Activated B cell treated with CpG ODN at 0.5 μM for 24 hours (primary cell): ENCODE results near the gene ST8SIA1. TPM values are rescaled to one million over a fixed set of nuclear protein-coding genes. Genes with fewer than 3 reads are reported as not detected.
A peak's percentile ranks its signal among the peaks of the same experiment; 100 is the strongest.

Source experiments
- ATAC-seq: fragments of 200-7000 bp; cut with Tn5 transposase; one replicate; pipeline ENCODE4 v1.10.0; 2021; ENCODE audit warnings: low read depth, mild to moderate bottlenecking, moderate library complexity
- CTCF ChIA-PET: fragments of 350-600 bp; sonication (Branson Sonifier 250); formaldehyde crosslinking; loops from one replicate; lab custom pipeline; 2021; ENCODE audit warnings: antibody characterized with exemption; lab: Charles Lee
- POLR2A ChIA-PET: fragments of 350-600 bp; sonication (Branson Sonifier 250); formaldehyde crosslinking; loops from one replicate; lab custom pipeline; 2021; ENCODE audit warnings: antibody characterized with exemption; lab: Charles Lee
- DNase-seq: peaks from one replicate; pipeline ENCODE4 v3.0.0; 2022
- H3K27ac Mint-ChIP-seq: one replicate; pipeline ENCODE4 v1.8.0; 2020; ENCODE audit warnings: mixed read lengths
- H3K27me3 Mint-ChIP-seq: one replicate; pipeline ENCODE4 v1.8.0; 2021; ENCODE audit warnings: mixed read lengths
- H3K36me3 Mint-ChIP-seq: one replicate; pipeline ENCODE4 v1.8.0; 2021; ENCODE audit warnings: low read depth, mixed read lengths
- H3K4me1 Mint-ChIP-seq: one replicate; pipeline ENCODE4 v1.8.0; 2021; ENCODE audit warnings: mixed read lengths
- H3K4me3 Mint-ChIP-seq: one replicate; pipeline ENCODE4 v1.8.0; 2020; ENCODE audit warnings: mild to moderate bottlenecking, mixed read lengths
- H3K9me3 Mint-ChIP-seq: one replicate; pipeline ENCODE4 v1.8.0; 2020; ENCODE audit warnings: mixed read lengths
- CTCF ChIP-seq: fragments of 200-600 bp; IDR thresholded peaks from one replicate; pipeline ENCODE4 v1.8.0; 2022; ENCODE audit warnings: antibody characterized with exemption, mild to moderate bottlenecking
- intact Hi-C: fragments of 100-400 bp; cut with micrococcal nuclease; formaldehyde crosslinking; loops from one replicate; pipeline ENCODE4 v1.15.1; 2024
- total RNA-seq: library from RNA; stranded (reverse); gene quantifications from 2 replicates; pipeline ENCODE4 v1.2.3, GENCODE V29; 2022

The ST8SIA1 gene
- total RNA-seq, 1 donor from 2014 or later: 0.31 TPM

- intact Hi-C loops: no loop called here
- DNase-seq (no peak), ATAC-seq (no peak)
- no peak overlapping the region for H3K27ac Mint-ChIP-seq
- no peaks in the 10 kb centered on the region for H3K9me3 Mint-ChIP-seq
- no peaks in the 10 kb centered on the region for H3K36me3 Mint-ChIP-seq
- CTCF ChIA-PET: no interaction called here
- TF ChIP-seq CTCF: no peak
- H3K4me1 Mint-ChIP-seq: no peaks in the 10 kb centered on the region
- H3K27me3 Mint-ChIP-seq: peaks cover 2% of the 10 kb centered on the region
- POLR2A ChIA-PET: no interaction called here
- H3K4me3 Mint-ChIP-seq: no peak overlapping the region
Observed at GRCh38 chr12:22180705-22181104, 153.8 kb downstream of the ST8SIA1 start.

- CTCF ChIA-PET: interaction anchor here (0.7 to 1.6 kb wide), 4 partner anchors 71 to 270 kb away, joined by 3 to 5 read pairs (median 3); no protein-coding TSS in a partner anchor
- TF ChIP-seq CTCF: no peak
- H3K27me3 Mint-ChIP-seq: peaks cover 2% of the 10 kb centered on the region
- H3K27ac Mint-ChIP-seq: no peak overlapping the region
- H3K36me3 Mint-ChIP-seq: no peaks in the 10 kb centered on the region
- DNase-seq (no peak), ATAC-seq (no peak)
- no peaks in the 10 kb centered on the region for H3K4me1 Mint-ChIP-seq
- no peak overlapping the region for H3K4me3 Mint-ChIP-seq
- intact Hi-C loops: loop anchor here (1.0 kb wide), 1 partner anchor 72 kb away; no protein-coding TSS in a partner anchor
- POLR2A ChIA-PET: no interaction called here
- H3K9me3 Mint-ChIP-seq: no peaks in the 10 kb centered on the region
Observed at GRCh38 chr12:22173177-22173576, 161.3 kb downstream of the ST8SIA1 start.

GRCh38 chr12:22172501-22172900, 162.0 kb downstream of the ST8SIA1 start:
- no peak overlapping the region for H3K27ac Mint-ChIP-seq
- H3K36me3 Mint-ChIP-seq: no peaks in the 10 kb centered on the region
- TF ChIP-seq CTCF: no peak
- ChIA-PET POLR2A (no interaction called here), CTCF (interaction anchor here (0.7 to 1.6 kb wide), 4 partner anchors 70 to 271 kb away, joined by 3 read pairs; no protein-coding TSS in a partner anchor)
- H3K9me3 Mint-ChIP-seq: no peaks in the 10 kb centered on the region
- H3K27me3 Mint-ChIP-seq: peaks cover 2% of the 10 kb centered on the region
- intact Hi-C loops: no loop called here
- no peaks in the 10 kb centered on the region for H3K4me1 Mint-ChIP-seq
- H3K4me3 Mint-ChIP-seq: no peak overlapping the region
- ATAC-seq (no peak), DNase-seq (no peak)

GRCh38 chr12:22169376-22169775, 165.1 kb downstream of the ST8SIA1 start:
- no peaks in the 10 kb centered on the region for H3K36me3 Mint-ChIP-seq
- no peak overlapping the region for H3K4me3 Mint-ChIP-seq
- no peak for TF ChIP-seq CTCF
- no peak for ATAC-seq
- H3K9me3 Mint-ChIP-seq: no peaks in the 10 kb centered on the region
- no peak for DNase-seq
- H3K27me3 Mint-ChIP-seq: peaks cover 2% of the 10 kb centered on the region
- ChIA-PET POLR2A (no interaction called here), CTCF (no interaction called here)
- H3K27ac Mint-ChIP-seq: no peak overlapping the region
- intact Hi-C loops: no loop called here
- peaks cover 10% of the 10 kb centered on the region for H3K4me1 Mint-ChIP-seq

- DNase-seq (no peak), ATAC-seq (peak; percentile 90)
- no peaks in the 10 kb centered on the region for H3K36me3 Mint-ChIP-seq
- H3K27me3 Mint-ChIP-seq: no peaks in the 10 kb centered on the region
- peak overlapping the region; percentile 41 for H3K27ac Mint-ChIP-seq
- intact Hi-C loops: loop anchor here (2.0 to 5.0 kb wide), 2 partner anchors 17 to 463 kb away; partner anchors contain the start of gene ETNK1
- CTCF ChIA-PET: no interaction called here
- H3K4me3 Mint-ChIP-seq: peak overlapping the region; percentile 25
- H3K9me3 Mint-ChIP-seq: peaks cover 2% of the 10 kb centered on the region
- no peak for TF ChIP-seq CTCF
- peaks cover 33% of the 10 kb centered on the region for H3K4me1 Mint-ChIP-seq
- POLR2A ChIA-PET: interaction anchor here (1.1 kb wide), 1 partner anchor 17 kb away, joined by 3 read pairs; no protein-coding TSS in a partner anchor
Observed at GRCh38 chr12:22164139-22164538, 170.4 kb downstream of the ST8SIA1 start.
